GM19467 (cell line): ENCODE measurements around the gene SLC5A6.
A peak's percentile ranks its signal among the peaks of the same experiment; 100 is the strongest.
"Not testable (repeated sequence)": the region's sequence is repeated elsewhere in the genome, so short reads cannot be mapped to it uniquely, and the experiment has no call there.

Experiments used
- ATAC-seq: cut with Tn5 transposase; IDR thresholded peaks from one replicate; pipeline ENCODE4 v1.9.1; 2021; ENCODE audit warnings: mild to moderate bottlenecking, moderate library complexity; ENCODE audit not compliant: unreplicated experiment

The SLC5A6 gene

DNA sequence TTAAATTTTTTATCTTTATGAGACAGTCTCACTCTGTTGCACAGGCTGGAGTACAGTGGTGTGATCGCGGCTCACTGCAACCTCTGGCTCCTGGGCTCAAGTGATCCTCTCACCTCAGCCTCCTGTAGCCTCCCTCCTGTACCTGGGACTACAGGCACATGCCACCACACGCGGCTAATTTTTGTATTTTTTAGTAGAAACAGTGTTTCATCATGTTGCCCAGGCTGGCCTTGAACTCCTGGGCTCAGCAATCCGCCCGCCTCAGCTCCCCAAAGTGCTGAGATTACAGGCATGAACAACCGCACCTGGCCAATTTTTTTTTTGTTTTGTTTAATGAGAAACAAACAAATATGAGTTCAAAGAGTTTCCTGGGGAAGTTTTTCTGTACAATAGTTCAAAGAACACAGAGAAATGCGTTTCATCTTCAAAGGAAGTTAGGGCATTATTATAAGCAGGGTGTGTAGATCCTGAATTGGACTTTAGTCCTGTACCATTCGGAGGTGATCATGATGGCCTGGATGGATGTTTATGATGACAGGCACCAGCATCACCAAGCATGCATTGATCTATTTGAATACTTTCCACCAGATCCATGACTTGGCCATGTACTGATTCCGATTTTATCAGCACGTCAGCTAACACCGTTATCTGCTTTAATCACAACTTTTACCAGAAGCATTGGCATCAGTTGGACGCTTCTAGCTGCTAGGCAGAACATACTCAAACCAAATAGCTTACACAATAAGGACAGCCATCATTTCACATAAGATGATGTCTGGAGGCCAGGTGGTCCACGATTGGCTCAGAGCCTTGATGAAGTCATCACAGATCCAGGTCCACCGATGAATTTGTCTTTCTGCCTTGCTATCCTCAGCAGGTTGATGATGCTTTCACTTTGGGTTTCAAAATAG, 34.4 kb downstream of the SLC5A6 start:
- no peak for ATAC-seq

DNA sequence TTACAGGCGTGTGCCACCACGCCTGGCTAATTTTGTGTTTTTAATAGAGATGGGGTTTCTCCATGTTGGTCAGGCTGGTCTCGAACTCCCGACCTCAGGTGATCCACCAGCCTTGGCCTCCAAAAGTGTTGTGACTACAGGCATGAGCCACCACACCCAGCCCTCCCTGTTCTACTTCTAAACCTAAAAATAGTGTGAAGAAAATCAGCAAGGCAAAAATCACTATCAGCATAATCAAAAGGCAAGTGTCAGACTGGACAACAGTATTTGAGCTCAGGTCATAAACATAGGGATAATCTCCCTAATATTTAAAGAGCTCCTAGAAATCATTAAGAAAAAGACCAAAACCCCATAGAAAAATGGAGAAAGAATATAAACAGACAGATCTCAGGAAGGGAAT, 36.3 kb downstream of the SLC5A6 start:
- not testable (repeated sequence) for ATAC-seq

DNA sequence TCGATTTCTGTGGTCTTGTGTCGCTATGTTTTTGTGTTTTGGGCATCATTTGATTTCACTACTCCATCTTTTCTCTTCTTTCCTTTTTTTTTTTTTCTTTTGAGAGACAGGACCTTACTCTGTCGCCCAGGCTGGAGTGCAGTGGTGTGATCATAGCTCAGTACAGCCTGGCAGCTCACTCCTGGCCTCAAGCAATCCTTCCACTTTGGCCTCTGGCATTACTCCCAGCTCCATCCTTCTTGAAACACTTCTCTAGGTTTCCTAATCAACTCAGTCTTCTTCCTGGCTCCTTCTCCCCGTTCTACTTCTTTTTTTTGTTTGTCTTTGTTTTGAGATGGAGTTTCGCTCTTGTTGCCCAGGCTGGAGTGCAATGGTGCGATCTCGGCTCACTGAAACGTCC, 36.7 kb downstream of the SLC5A6 start:
- no peak for ATAC-seq

DNA sequence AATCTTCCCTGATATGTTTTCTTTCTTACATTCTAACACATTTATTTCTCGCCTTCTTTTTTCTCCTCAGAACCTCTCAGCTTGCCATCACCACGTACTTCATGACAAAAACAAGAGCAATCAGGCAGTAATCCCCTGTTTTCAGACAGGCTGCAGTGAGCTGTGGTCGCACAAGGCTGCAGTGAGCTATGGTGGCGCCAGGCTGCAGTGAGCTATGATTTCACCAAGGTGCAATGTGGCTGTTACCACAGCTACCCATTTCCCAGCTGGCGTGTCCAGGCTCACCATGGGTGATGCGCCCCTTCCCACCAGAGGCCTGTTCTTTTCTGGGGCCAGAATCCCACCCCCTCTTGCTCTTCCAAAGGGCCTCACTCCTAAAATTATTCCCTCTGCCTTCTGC, 37.4 kb downstream of the SLC5A6 start:
- ATAC-seq: no peak

GRCh38 chr2:27171351-27171848, 40.7 kb downstream of the SLC5A6 start:
- no peak for ATAC-seq

GRCh38 chr2:27170581-27171337, 41.3 kb downstream of the SLC5A6 start:
- ATAC-seq: no peak

GRCh38 chr2:27164960-27165763, 46.9 kb downstream of the SLC5A6 start:
- ATAC-seq: peak; percentile 58

DNA sequence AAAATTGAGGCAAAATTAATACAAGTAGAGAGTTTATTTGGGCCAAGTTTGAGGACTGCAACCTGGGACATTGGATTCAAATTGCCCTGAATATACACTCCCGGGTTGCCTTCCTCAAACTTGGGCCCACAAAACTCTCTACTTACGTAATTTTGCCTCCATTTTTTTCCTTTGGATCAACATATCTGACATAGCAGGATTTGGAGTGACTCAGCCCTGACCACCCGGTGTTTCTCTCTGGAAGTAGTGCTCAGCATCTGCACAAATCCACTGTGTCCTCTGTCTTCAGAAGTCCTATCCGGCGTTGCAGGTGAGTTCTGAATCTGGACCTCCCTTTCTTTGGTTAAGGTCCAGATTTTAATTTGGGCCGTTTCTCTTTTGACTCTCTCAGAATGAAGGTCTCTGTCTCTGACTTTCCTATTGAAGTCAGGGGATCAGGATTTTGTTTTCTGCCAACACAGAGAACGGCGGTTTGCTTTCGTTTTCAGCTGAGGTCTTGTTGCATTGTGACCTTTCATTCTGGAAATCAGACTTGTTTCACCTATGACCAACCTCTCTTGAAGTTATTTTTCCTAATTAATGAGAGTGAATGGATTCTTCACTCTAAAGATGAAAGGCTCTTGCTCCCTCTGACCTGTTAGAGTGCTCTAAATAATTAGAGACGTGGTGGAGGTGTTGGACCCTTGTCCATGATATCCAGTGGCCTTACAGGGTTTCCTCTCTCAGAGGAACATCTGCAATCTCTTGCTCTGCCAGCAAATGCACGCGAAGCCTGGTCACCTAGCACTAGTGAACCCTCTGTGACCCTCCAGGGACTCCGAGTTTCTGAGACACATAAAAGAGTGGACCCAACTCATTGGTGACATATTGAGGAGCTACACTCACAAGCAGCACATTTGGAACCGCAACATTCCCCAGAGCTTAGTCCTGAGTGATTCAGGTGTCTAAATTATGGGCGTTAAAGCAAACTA, 49.6 kb downstream of the SLC5A6 start:
- no peak for ATAC-seq

GRCh38 chr2:27160191-27160590, 51.9 kb downstream of the SLC5A6 start:
- ATAC-seq: no peak

DNA sequence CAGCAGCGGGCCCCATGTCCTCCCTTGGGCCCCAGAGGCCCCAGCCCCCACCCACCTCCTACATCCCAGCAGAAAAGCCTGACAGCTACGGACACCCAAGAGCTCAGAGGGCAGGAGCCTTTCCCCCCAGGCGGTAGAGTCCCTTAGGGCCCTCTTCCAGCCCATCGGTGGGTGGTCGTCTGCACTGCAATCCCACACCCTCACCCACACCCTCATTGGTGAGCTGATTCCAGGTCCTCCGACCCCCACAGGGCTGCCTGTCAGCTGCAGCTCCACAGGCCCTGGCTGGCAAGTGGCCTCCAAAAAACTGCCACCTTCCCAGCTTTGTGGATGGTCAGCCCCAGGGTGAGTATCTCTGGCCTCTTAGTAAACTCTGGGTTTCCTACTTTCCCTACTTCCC, 52.8 kb downstream of the SLC5A6 start:
- ATAC-seq: no peak

- no peak for ATAC-seq
These were observed 53.6 kb downstream of the SLC5A6 start for GRCh38 chr2:27158468-27158867.

DNA sequence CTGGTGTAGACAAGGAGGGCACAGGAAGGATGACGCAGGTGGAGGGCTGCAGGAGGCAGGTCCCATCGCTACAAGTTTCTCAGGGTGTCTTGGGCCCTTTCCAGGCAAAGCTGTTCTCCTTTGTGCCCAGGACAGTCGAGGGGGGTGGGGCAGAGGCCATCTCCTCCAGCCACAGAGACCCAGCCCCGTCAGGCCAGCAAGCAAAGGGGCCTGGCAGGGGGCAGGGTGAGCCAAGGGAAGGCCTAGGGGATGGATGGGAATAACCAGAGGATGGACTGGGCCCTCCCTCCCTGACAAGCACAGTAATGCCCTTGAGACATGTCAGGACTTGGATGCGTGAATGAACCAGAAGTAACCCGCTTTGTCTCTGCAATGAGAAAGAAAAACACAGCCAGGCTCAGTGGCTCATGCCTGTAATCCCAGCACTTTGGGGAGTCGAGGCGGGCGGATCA, 57.0 kb downstream of the SLC5A6 start:
- no peak for ATAC-seq

DNA sequence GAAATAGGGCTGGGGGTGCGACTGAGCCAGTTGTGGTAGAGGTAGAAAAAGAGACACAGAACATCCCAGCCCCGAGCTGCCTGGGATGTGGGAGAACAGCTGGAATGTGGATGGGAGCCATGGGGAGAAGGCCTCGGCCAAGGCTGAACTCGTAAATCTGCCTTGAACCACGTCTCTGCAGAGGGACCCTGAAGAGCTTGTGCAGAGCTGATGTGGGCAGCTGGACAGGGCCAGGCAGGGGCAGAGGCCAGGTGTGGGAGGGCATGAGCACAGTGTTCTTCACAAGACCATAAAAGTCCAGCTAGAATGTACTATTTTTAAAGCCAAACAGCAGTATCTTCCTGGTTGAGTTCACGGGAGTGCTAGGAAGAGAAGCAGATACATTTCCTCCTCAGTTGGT, 57.6 kb downstream of the SLC5A6 start:
- no peak for ATAC-seq

DNA sequence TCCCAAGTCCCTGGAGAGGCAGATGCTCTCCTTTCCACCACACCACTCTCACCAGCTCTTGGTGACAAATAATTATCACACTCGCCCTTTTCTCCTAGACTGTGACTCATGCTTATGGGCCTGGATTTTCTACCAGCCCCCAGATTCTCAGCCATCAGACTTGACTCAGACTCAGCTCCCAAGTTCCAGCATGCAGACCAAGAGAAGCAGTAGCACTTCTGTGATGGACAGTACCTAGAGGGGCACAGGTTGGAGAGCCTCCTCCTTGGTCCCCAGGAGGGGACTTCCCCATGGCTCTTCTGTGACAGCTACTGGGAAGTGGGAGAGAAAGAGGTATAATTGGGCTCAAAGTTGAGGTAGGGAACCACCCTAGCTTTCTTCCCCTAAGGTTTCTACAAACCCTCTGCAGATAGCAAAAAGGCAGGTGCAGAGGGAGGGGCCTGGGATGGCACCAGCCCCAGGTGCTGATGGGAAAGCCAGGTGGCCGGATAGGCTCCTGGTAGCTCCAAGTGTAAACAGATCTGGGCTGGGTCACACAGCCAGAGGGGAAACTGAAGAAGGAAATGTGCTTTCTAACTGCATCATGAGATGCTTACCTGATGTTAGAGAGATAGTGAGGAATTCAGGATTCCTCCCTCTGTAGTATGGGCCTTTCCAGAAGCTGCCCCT, 59.1 kb downstream of the SLC5A6 start:
- ATAC-seq: no peak

DNA sequence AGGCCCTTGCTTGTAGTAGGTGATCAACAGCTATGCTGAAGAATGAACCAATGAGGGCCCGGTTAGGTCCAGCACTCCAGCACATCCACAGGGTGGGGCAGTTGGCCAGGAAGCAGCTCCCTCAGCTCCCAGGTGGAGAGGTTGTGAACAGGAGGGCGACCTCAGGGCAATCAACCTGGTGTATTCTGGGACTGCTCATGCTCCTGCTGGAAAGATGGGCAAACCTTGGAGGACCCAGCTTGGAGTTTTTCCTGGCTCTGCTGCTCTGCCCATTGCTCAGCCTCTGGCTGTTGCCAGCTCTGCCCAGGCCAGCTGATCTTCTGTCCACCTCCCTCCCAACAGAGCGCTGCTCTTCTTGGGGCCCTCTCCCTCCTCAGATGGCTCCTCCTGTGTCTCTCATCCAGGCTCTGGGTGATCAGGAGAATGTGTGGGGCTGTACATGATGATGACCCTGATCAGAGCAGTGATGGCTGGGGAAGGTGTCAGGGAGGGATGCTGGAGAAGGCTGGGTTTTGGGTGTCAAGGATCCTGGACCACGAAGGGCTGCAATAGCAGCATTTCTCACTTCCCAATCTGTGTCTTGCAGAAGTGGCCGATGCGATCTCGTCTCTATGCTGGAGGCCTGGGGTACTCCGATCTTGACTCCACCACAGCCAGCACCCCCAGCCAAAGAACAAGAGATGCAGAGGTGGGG, 59.8 kb downstream of the SLC5A6 start:
- no peak for ATAC-seq

DNA sequence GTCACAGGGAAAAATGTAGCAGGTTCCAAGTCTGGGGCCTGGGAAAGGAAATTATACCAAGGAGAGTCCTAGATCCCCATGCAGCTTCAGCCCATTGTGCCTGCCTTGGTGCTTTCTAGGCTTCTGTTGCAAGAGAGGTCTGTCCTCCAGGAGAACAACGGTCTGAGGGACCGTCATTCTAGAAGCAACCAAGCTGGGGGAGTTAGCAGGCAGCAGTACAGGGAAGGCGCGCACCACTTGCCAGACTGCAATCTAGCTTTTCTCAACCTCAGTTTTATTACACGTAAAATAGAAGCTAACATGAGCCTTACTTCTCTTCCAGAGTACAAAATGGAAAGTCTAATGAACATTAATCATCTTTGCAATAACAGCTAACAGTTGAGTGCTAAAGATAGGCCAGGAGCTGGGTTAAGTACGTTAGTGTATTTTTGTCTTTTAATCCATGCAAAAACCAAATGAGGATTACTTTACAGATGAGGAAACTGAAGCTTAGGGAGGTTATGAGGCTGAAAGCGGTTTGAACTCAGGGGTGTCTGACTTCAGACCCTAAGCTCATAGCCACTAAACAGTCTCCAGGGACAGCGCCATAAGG, 61.3 kb downstream of the SLC5A6 start:
- no peak for ATAC-seq
